HFF-Myc (cell line): ENCODE data around the gene PACRG.

Experiments
- DNase-seq: peaks from one replicate; pipeline ENCODE4 v3.0.0-alpha.2; 2011; ENCODE audit warnings: low read depth; ENCODE audit errors: extremely low read depth
- H3K4me3 ChIP-seq: replicated peaks from 2 replicates; pipeline ENCODE4 v1.5.1; 2011; ENCODE audit warnings: low read depth, mild to moderate bottlenecking, control low read depth, low read length
- CTCF ChIP-seq: IDR thresholded peaks from 2 replicates; pipeline ENCODE4 v1.5.1; 2012; ENCODE audit warnings: mild to moderate bottlenecking, low read depth, low read length, control low read depth; ENCODE audit errors: missing control alignments

The PACRG gene

GRCh38 chr6:163063561-163063960 lies 335.8 kb downstream of the PACRG start:
- no peak for TF ChIP-seq CTCF
- DNase-seq, result no peak
- H3K4me3 ChIP-seq, result no peak overlapping the region

- TF ChIP-seq CTCF, result no peak
- no peak for DNase-seq
These were observed 336.6 kb downstream of the PACRG start for GRCh38 chr6:163064397-163064796.

GRCh38 chr6:163066200-163066599 lies 338.4 kb downstream of the PACRG start:
- H3K4me3 ChIP-seq, result no peak overlapping the region
- TF ChIP-seq CTCF, result no peak
- no peak for DNase-seq

More at GRCh38 chr6:163064397-163064796, 336.6 kb downstream of the PACRG start:
- no peak overlapping the region for H3K4me3 ChIP-seq

- no peak overlapping the region for H3K4me3 ChIP-seq
- TF ChIP-seq CTCF, result no peak
- no peak for DNase-seq
These were observed 349.4 kb downstream of the PACRG start for GRCh38 chr6:163077134-163077533.

GRCh38 chr6:163078712-163079111 lies 350.9 kb downstream of the PACRG start:
- no peak overlapping the region for H3K4me3 ChIP-seq
- TF ChIP-seq CTCF, result no peak
- no peak for DNase-seq

GRCh38 chr6:163080228-163080627 lies 352.5 kb downstream of the PACRG start:
- H3K4me3 ChIP-seq, result no peak overlapping the region
- TF ChIP-seq CTCF, result no peak
- no peak for DNase-seq

GRCh38 chr6:163083141-163083540 lies 355.4 kb downstream of the PACRG start:
- no peak for DNase-seq
- no peak overlapping the region for H3K4me3 ChIP-seq
- no peak for TF ChIP-seq CTCF
